ENCODE measurements around the gene CHMP2A.
"Not testable (repeated sequence)": the region's sequence is repeated elsewhere in the genome, so short reads cannot be mapped to it uniquely, and the experiment has no call there.

Gene CHMP2A

GRCh38 chr19:58510084-58510862 is 44.6 kb downstream of the CHMP2A start:
- DNase-seq = no peak

GRCh38 chr19:58509731-58510083 is 45.2 kb downstream of the CHMP2A start:
- no peak for DNase-seq

GRCh38 chr19:58507602-58508223 is 47.2 kb downstream of the CHMP2A start:
- DNase-seq = not testable (repeated sequence)

Data from NCI-H748 treated with DMSO at 0.1 percent for 48 hours (cell line).